ENCODE data around the gene TTC22.

GRCh38 chr1:54833121-54833520, 32.0 kb upstream of the TTC22 start:
- TF ChIP-seq CTCF (conservative IDR thresholded peaks at IDR 0.05; ENCODE audit: low read length), result no peak
- TF ChIP-seq EZH2phosphoT487 (IDR thresholded peaks at IDR 0.05; ENCODE audit: borderline replicate concordance), result no peak
